K562 (cell line): Measurements from ENCODE around the gene HDAC7. TPM values are rescaled to one million over a fixed set of nuclear protein-coding genes. Genes with fewer than 3 reads are reported as not detected.
A peak's percentile ranks its signal among the peaks of the same experiment; 100 is the strongest.

Experiments used
- ATAC-seq: fragments of 200-7000 bp; cut with Tn5 transposase; 3 replicates; pipeline ENCODE4 v1.9.1; 2020; ENCODE audit warnings: moderate library complexity
- BruUV-seq: library from RNA; stranded (reverse); fragments of 400-500 nt; replicated peaks from 2 replicates; lab custom pipeline; 2021; lab: Mats Ljungman, UMichigan
- CTCF ChIA-PET: fragments of 300-600 bp; formaldehyde crosslinking; extraction: SDS; loops from one replicate; lab custom pipeline; 2021; ENCODE audit warnings: low intra/inter-chr PET ratio; lab: Yijun Ruan, JAX
- POLR2A ChIA-PET: fragments of 300-600, 350-650 bp; sonication (Branson Sonifier 250); formaldehyde crosslinking; extraction: SDS; loops from one replicate; lab custom pipeline; 2021; ENCODE audit warnings: antibody characterized with exemption, inconsistent platforms; lab: Yijun Ruan, JAX
- DNase-seq, 4 experiments: peaks; one replicate each; pipeline versions ENCODE4 v3.0.0 to v3.0.0-alpha.2; 2011 to 2018; ENCODE audit warnings: low spot score in 3 of 4, mixed read lengths in 3 of 4; ENCODE audit errors: extremely low read depth in 1 of 4
- FAIRE-seq: peaks from 2 replicates; lab custom pipeline; 2011; peaks lifted over from hg19 to GRCh38; lab: Jason Lieb, UNC
- H2AFZ ChIP-seq: 2 replicates; pipeline ENCODE4 v1.6.0; 2011; ENCODE audit warnings: low read depth, low read length, control low read depth, inconsistent platforms
- H3K27ac ChIP-seq: fragments of 200-600 bp; 3 replicates; pipeline ENCODE4 v1.8.0; 2011; ENCODE audit warnings: low read depth, mild to moderate bottlenecking, control low read depth, inconsistent platforms, low read length, moderate library complexity, mixed read lengths; ENCODE audit errors: extremely low read depth
- H3K27me3 ChIP-seq, 2 experiments: fragments of 300-600 bp in 1 of 2; 2 replicates in 1 of 2; 3 replicates in 1 of 2; pipeline versions ENCODE4 v1.6.0 to v1.8.0; 2011; ENCODE audit warnings: inconsistent platforms in 2 of 2, low read length in 2 of 2, mild to moderate bottlenecking in 1 of 2, mixed read lengths in 1 of 2, moderate library complexity in 1 of 2; ENCODE audit not compliant: control insufficient read depth in 2 of 2, insufficient read depth in 2 of 2
- H3K36me3 ChIP-seq: fragments of 300-600 bp; 3 replicates; pipeline ENCODE4 v1.8.0; 2011; ENCODE audit warnings: mild to moderate bottlenecking, low read length, inconsistent platforms; ENCODE audit not compliant: control insufficient read depth, insufficient read depth
- H3K4me1 ChIP-seq, 2 experiments: fragments of 200-600 bp in 1 of 2; replicated peaks in 1 of 2; 2 replicates in 1 of 2; 3 replicates in 1 of 2; pipeline versions ENCODE4 v1.5.1 to v1.8.0; 2011; ENCODE audit warnings: inconsistent platforms in 2 of 2, low read length in 2 of 2, mild to moderate bottlenecking in 1 of 2, mixed read lengths in 1 of 2, moderate library complexity in 1 of 2; ENCODE audit not compliant: control insufficient read depth in 2 of 2, insufficient read depth in 2 of 2
- H3K4me2 ChIP-seq: 2 replicates; pipeline ENCODE4 v1.6.1; 2011; ENCODE audit warnings: low read length, control low read depth, inconsistent platforms, mixed read lengths; ENCODE audit not compliant: insufficient read depth
- H3K4me3 ChIP-seq: fragments of 200-600 bp; sonication (generic), shearing (Covaris generic); 2 replicates; pipeline ENCODE4 v1.5.1; 2016; ENCODE audit warnings: control low read depth, inconsistent platforms
- H3K79me2 ChIP-seq: fragments of 200-600 bp; 3 replicates; pipeline ENCODE4 v1.8.0; 2011; ENCODE audit warnings: low read length, inconsistent platforms; ENCODE audit not compliant: control insufficient read depth, insufficient read depth
- H3K9ac ChIP-seq, 2 experiments: 2 replicates each; pipeline versions ENCODE4 v1.6.0 to v1.6.1; 2011; ENCODE audit warnings: low read depth in 2 of 2, low read length in 2 of 2, control low read depth in 1 of 2, inconsistent platforms in 1 of 2, mild to moderate bottlenecking in 1 of 2, mixed read lengths in 1 of 2; ENCODE audit not compliant: insufficient read depth in 1 of 2
- H3K9me1 ChIP-seq: one replicate; pipeline ENCODE4 v1.6.0; 2011; ENCODE audit warnings: inconsistent platforms, mild to moderate bottlenecking, low read length, moderate library complexity; ENCODE audit not compliant: control insufficient read depth, insufficient read depth
- H3K9me3 ChIP-seq: replicated peaks from 2 replicates; pipeline ENCODE4 v1.5.1; 2011; ENCODE audit warnings: low read depth, low read length, inconsistent platforms; ENCODE audit not compliant: control insufficient read depth, insufficient read depth
- H4K20me1 ChIP-seq: replicated peaks from 2 replicates; pipeline ENCODE4 v1.6.1; 2011; ENCODE audit warnings: low read length, inconsistent platforms, mixed read lengths; ENCODE audit not compliant: control insufficient read depth, insufficient read depth
- HEY1 ChIP-seq: fragments of 250-450 bp; sonication (Bioruptor Pico); IDR thresholded peaks from 2 replicates; pipeline ENCODE4 v1.5.0; 2020; ENCODE audit warnings: mild to moderate bottlenecking, moderate library complexity, borderline replicate concordance
- MCM5 ChIP-seq: fragments of 450-650 bp; IDR thresholded peaks from 2 replicates; pipeline ENCODE4 v1.6.1; 2016; ENCODE audit warnings: low read depth
- NR2C2 ChIP-seq, 2 experiments: fragments of 200-800 bp in 1 of 2; sonication (Bioruptor generic) in 1 of 2; sonication (generic) in 1 of 2; formaldehyde crosslinking in 1 of 2; IDR thresholded peaks; 2 replicates each; pipeline versions ENCODE4 v1.6.1 to v1.8.0; 2016 to 2022; ENCODE audit warnings: mild to moderate bottlenecking in 1 of 2, missing compliant biosample characterization in 1 of 2, missing genetic modification characterization in 1 of 2, missing genetic modification reagents in 1 of 2
- POLR3G ChIP-seq: IDR thresholded peaks from 2 replicates; pipeline ENCODE4 v1.6.1; 2011; ENCODE audit not compliant: insufficient read length, insufficient replicate concordance; ENCODE audit errors: extremely low read depth
- RBBP5 ChIP-seq: fragments of 200-600 bp; sonication (generic); IDR thresholded peaks from 2 replicates; pipeline ENCODE4 v1.6.1; 2012; ENCODE audit warnings: borderline replicate concordance, mild to moderate bottlenecking, low read length, control low read depth, inconsistent platforms; ENCODE audit not compliant: insufficient read depth, poor library complexity, severe bottlenecking
- SPI1 ChIP-seq: IDR thresholded peaks from 2 replicates; pipeline ENCODE4 v1.6.1; 2011; ENCODE audit warnings: low read depth, low read length, control low read depth, borderline replicate concordance
- TCF3 ChIP-seq: sonication (generic); formaldehyde crosslinking; IDR thresholded peaks from 2 replicates; pipeline ENCODE4 v1.4.0; 2020; ENCODE audit warnings: mild to moderate bottlenecking, missing genetic modification reagents
- ZBTB7A ChIP-seq: IDR thresholded peaks from 2 replicates; pipeline ENCODE4 v1.6.1; 2011; ENCODE audit warnings: low read depth, mild to moderate bottlenecking, low read length, moderate library complexity, borderline replicate concordance; ENCODE audit not compliant: control insufficient read depth
- ZFPM2 ChIP-seq: fragments of 250-450 bp; sonication (Bioruptor Pico); IDR thresholded peaks from 2 replicates; pipeline ENCODE4 v1.5.1; 2022; ENCODE audit warnings: mild to moderate bottlenecking
- ZNF584 ChIP-seq: fragments of 200-800 bp; sonication (Bioruptor generic); IDR thresholded peaks from 2 replicates; pipeline ENCODE4 v1.6.1; 2016; ENCODE audit warnings: low read depth, mild to moderate bottlenecking, missing genetic modification characterization, missing compliant biosample characterization
- ZNF79 ChIP-seq: fragments of 250-450 bp; sonication (Bioruptor Pico); IDR thresholded peaks from 2 replicates; pipeline ENCODE4 v1.4.0; 2020; ENCODE audit warnings: low read depth, mild to moderate bottlenecking, moderate library complexity
- WGBS: fragments of 100-300 bp; shearing (Covaris generic); methylation state at CpG from one replicate; pipeline ENCODE4 v1.1.6; 2016; ENCODE audit warnings: low coverage, mixed read lengths; ENCODE audit not compliant: insufficient coverage; ENCODE audit errors: missing lambda C conversion rate; 5-methylcytosine and 5-hydroxymethylcytosine counted together
- in situ Hi-C: fragments of 300-500 bp; cut with MboI; formaldehyde crosslinking; loops from 4 replicates; pipeline ENCODE4 v1.15.0; 2018; ENCODE audit warnings: inconsistent platforms, mixed read lengths
- intact Hi-C: fragments of 100-400 bp; cut with micrococcal nuclease; formaldehyde crosslinking; loops from 2 replicates; pipeline ENCODE4 v1.14.2; 2022
- polyA plus RNA-seq, 8 experiments: library from polyadenylated mRNA; depleted of rRNA in 4 of 8; stranded (reverse) in 5 of 8; unstranded in 3 of 8; fragments of >200 nt; fragmentation: Nextera tagmentation in 2 of 8; fragmentation: Illumina TruSeq in 1 of 8; extraction: Ambion mirVana in 2 of 8; extraction: Trizol in 1 of 8; gene quantifications; 2 replicates each; pipeline versions ENCODE4 v1.2.1 to v1.2.3, GENCODE V29; 2011 to 2014; ENCODE audit warnings: inconsistent platforms in 1 of 8, missing spikeins in 1 of 8
- total RNA-seq, 7 experiments: library from RNA; depleted of rRNA in 6 of 7; stranded (reverse); fragments of >200 nt in 6 of 7; fragmentation: Illumina TruSeq in 2 of 7; extraction: Trizol in 2 of 7; gene quantifications; 2 replicates each; pipeline versions ENCODE4 v1.2.1 to v1.2.3, GENCODE V29; 2011 to 2021; ENCODE audit warnings: low replicate concordance in 1 of 7
- TF ChIP-seq, protein P1 (sequence below): fragments of 250-450 bp; sonication (Bioruptor Pico); IDR thresholded peaks from 2 replicates; pipeline ENCODE4 v1.4.0; 2020; ENCODE audit warnings: borderline replicate concordance
- TF ChIP-seq, protein P2 (sequence below), 2 experiments: fragments of 450-650 bp in 1 of 2; sonication (generic) in 1 of 2; formaldehyde crosslinking in 1 of 2; IDR thresholded peaks in 1 of 2; conservative IDR thresholded peaks in 1 of 2; 2 replicates each; pipeline versions ENCODE4 v1.6.1 to v1.8.1; 2016 to 2023; ENCODE audit warnings: mild to moderate bottlenecking in 2 of 2, moderate library complexity in 2 of 2, inconsistent platforms in 1 of 2, missing genetic modification reagents in 1 of 2
- TF ChIP-seq, protein P3 (sequence below): fragments of 250-450 bp; sonication (Bioruptor Pico); IDR thresholded peaks from 2 replicates; pipeline ENCODE4 v1.9.0; 2021; ENCODE audit warnings: mild to moderate bottlenecking, inconsistent platforms
- TF ChIP-seq, protein P4 (sequence below): fragments of 450-650 bp; IDR thresholded peaks from 2 replicates; pipeline ENCODE4 v1.6.1; 2016; ENCODE audit warnings: low read depth, mild to moderate bottlenecking, moderate library complexity

Gene HDAC7
- total and polyA plus RNA-seq, 9 of the 15 experiments (the other 6 are each of a cell fraction or from before 2014, with no cell fraction given): 2.5 to 129 (median 31.1) TPM

DNA sequence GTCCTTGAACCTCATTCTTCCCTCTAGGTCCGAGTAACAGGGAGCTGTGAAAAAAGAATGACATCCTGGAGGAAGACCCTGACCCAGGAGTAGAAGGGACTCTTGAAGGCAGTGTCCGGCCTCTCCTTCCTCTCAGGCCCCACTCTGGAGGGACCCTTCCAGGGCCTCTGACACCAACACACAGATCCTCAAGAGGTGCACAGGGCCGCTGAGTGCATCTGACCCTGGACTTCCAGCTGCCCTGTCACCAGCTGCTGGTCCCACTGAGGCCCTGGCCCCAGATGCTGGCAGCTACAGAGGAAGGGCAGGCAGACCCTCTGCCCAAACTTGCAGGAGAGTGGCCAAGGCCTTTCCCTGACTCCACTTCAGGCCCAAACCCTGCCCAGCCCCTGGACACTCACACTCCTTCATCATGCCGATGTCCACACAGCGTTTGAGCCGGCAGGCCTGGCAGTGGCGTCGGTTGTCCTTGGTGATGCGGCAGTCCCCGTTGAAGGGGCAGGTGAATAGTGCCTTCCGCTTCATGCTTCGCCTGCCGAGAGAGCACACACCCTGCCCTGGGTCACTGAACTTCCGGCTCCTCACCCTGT is 45.0 kb upstream of the HDAC7 start:
- H3K27me3 ChIP-seq: no peaks in the 10 kb centered on the region
- intact Hi-C loops: no loop called here
- H3K27ac ChIP-seq: no peak overlapping the region
- no peak for DNase-seq
- no peaks in the 10 kb centered on the region for H3K36me3 ChIP-seq
- H2AFZ ChIP-seq: no peak overlapping the region
- BruUV-seq: no TSS peak
- WGBS: 68% methylated on average over 13 of the region's 14 CpGs
- CTCF ChIA-PET: no interaction called here
- H3K79me2 ChIP-seq: no peaks in the 10 kb centered on the region
- no peak overlapping the region for H3K4me3 ChIP-seq
- peaks cover 0 to 16% of the 10 kb centered on the region in 2 experiments; a peak in 3 of 5 replicates for H3K4me1 ChIP-seq
- no peak overlapping the region for H3K4me2 ChIP-seq
- POLR2A ChIA-PET: interaction anchor here (1.2 kb wide), 1 partner anchor 9 kb away, joined by 3 read pairs; no protein-coding TSS in a partner anchor
- 0 out of 4 replicates have a peak overlapping the region, but pooled peaks of 1 of the 2 experiments have one; percentile 42 for H3K9ac ChIP-seq
- no peaks in the 10 kb centered on the region for H4K20me1 ChIP-seq
- H3K9me1 ChIP-seq: no peaks in the 10 kb centered on the region
- no peak for FAIRE-seq
- no peaks in the 10 kb centered on the region for H3K9me3 ChIP-seq
- in situ Hi-C loops: no loop called here
- ATAC-seq: no peak
- TF ChIP-seq ZFPM2: no peak
- TF ChIP-seq, protein P1, sequence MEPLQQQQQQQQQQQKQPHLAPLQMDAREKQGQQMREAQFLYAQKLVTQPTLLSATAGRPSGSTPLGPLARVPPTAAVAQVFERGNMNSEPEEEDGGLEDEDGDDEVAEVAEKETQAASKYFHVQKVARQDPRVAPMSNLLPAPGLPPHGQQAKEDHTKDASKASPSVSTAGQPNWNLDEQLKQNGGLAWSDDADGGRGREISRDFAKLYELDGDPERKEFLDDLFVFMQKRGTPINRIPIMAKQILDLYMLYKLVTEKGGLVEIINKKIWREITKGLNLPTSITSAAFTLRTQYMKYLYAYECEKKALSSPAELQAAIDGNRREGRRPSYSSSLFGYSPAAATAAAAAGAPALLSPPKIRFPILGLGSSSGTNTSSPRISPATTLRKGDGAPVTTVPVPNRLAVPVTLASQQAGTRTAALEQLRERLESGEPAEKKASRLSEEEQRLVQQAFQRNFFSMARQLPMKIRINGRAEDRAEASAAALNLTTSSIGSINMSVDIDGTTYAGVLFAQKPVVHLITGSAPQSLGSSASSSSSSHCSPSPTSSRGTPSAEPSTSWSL (CRISPR knock-in tag): no peak
- TF ChIP-seq, protein P2, sequence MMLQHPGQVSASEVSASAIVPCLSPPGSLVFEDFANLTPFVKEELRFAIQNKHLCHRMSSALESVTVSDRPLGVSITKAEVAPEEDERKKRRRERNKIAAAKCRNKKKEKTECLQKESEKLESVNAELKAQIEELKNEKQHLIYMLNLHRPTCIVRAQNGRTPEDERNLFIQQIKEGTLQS (IDR thresholded peaks at IDR 0.05): no peak
- TF ChIP-seq, protein P2 (CRISPR knock-in tag; conservative IDR thresholded peaks at IDR 0.05): no peak
- no peak for TF ChIP-seq POLR3G
- no peak for TF ChIP-seq ZNF79 (CRISPR knock-in tag)
- no peak for TF ChIP-seq ZNF584 (CRISPR knock-in tag)
- TF ChIP-seq SPI1: no peak
- TF ChIP-seq, protein P3, sequence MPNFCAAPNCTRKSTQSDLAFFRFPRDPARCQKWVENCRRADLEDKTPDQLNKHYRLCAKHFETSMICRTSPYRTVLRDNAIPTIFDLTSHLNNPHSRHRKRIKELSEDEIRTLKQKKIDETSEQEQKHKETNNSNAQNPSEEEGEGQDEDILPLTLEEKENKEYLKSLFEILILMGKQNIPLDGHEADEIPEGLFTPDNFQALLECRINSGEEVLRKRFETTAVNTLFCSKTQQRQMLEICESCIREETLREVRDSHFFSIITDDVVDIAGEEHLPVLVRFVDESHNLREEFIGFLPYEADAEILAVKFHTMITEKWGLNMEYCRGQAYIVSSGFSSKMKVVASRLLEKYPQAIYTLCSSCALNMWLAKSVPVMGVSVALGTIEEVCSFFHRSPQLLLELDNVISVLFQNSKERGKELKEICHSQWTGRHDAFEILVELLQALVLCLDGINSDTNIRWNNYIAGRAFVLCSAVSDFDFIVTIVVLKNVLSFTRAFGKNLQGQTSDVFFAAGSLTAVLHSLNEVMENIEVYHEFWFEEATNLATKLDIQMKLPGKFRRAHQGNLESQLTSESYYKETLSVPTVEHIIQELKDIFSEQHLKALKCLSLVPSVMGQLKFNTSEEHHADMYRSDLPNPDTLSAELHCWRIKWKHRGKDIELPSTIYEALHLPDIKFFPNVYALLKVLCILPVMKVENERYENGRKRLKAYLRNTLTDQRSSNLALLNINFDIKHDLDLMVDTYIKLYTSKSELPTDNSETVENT: no peak
- TF ChIP-seq NR2C2 (CRISPR knock-in tag; IDR thresholded peaks at IDR 0.05): no peak
- TF ChIP-seq NR2C2 (tag; IDR thresholded peaks at IDR 0.05): no peak
- TF ChIP-seq MCM5: no peak
- TF ChIP-seq HEY1 (CRISPR knock-in tag): no peak
- no peak for TF ChIP-seq ZBTB7A
- TF ChIP-seq, protein P4, sequence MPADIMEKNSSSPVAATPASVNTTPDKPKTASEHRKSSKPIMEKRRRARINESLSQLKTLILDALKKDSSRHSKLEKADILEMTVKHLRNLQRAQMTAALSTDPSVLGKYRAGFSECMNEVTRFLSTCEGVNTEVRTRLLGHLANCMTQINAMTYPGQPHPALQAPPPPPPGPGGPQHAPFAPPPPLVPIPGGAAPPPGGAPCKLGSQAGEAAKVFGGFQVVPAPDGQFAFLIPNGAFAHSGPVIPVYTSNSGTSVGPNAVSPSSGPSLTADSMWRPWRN: no peak
- no peak for TF ChIP-seq RBBP5
- TF ChIP-seq TCF3 (CRISPR knock-in tag): no peak
